T-cell (primary cell): Measurements from ENCODE around the gene CHD5. TPM values are rescaled to one million over a fixed set of nuclear protein-coding genes. Genes with fewer than 3 reads are reported as not detected.

Source experiments
- ATAC-seq, 4 experiments: fragments of 200-7000 bp in 3 of 4; fragments of 150-1000 bp in 1 of 4; cut with Tn5 transposase; replicated peaks in 1 of 4; 1 replicate in 3 of 4; 2 replicates in 1 of 4; pipeline ENCODE4 v1.10.0; 2021; ENCODE audit warnings: moderate library complexity in 3 of 4, mild to moderate bottlenecking in 2 of 4, moderate number of reproducible peaks in 1 of 4
- CTCF ChIA-PET, 2 donors: fragments of 300-600 bp; sonication (Branson Sonifier 250); formaldehyde crosslinking; loops; one replicate each; lab custom pipeline; 2022; ENCODE audit warnings: antibody characterized with exemption in 2 of 2; lab: Charles Lee
- POLR2A ChIA-PET, 2 donors: fragments of 300-600 bp; sonication (Branson Sonifier 250); formaldehyde crosslinking; loops; one replicate each; lab custom pipeline; 2022; ENCODE audit warnings: antibody characterized with exemption in 2 of 2; lab: Charles Lee
- DNase-seq, 35 experiments: peaks; one replicate each; pipeline versions ENCODE4 v3.0.0 to v3.0.0-alpha.2; 2013 to 2023
- H3K27ac ChIP-seq: one replicate; pipeline ENCODE4 v1.5.1; 2013; ENCODE audit warnings: low read length
- H3K27me3 ChIP-seq, 2 experiments: replicated peaks in 1 of 2; 1 replicate in 1 of 2; 2 replicates in 1 of 2; pipeline versions ENCODE4 v1.6.1 to v1.7.0; 2013; ENCODE audit warnings: low read length in 1 of 2, mixed read lengths in 1 of 2; ENCODE audit not compliant: control insufficient read depth in 2 of 2, insufficient read depth in 2 of 2; ENCODE audit errors: extremely low read depth in 1 of 2
- H3K36me3 ChIP-seq, 2 donors: 1 replicate in 1 of 2; 2 replicates in 1 of 2; pipeline versions ENCODE4 v1.6.1 to v1.7.0; 2013; ENCODE audit warnings: low read length in 1 of 2; ENCODE audit not compliant: control insufficient read depth in 2 of 2, insufficient read depth in 1 of 2; ENCODE audit errors: extremely low read depth in 1 of 2
- H3K4me1 ChIP-seq, 2 experiments: 1 replicate in 1 of 2; 2 replicates in 1 of 2; pipeline versions ENCODE4 v1.6.1 to v1.7.0; 2013; ENCODE audit warnings: low read length in 2 of 2, mixed read lengths in 1 of 2; ENCODE audit not compliant: insufficient read depth in 2 of 2, control insufficient read depth in 1 of 2; ENCODE audit errors: extremely low read depth in 1 of 2
- H3K4me3 ChIP-seq, 2 donors: 1 replicate in 1 of 2; 2 replicates in 1 of 2; pipeline versions ENCODE4 v1.5.1 to v1.7.0; 2013; ENCODE audit warnings: mild to moderate bottlenecking in 2 of 2, low read length in 1 of 2, moderate library complexity in 1 of 2; ENCODE audit not compliant: control insufficient read depth in 1 of 2; ENCODE audit errors: extremely low read depth in 1 of 2
- H3K9me3 ChIP-seq: 2 replicates; pipeline ENCODE4 v1.7.0; 2013
- H3K27ac Mint-ChIP-seq, 2 donors: one replicate each; pipeline ENCODE4 v1.8.0; 2020 to 2021; ENCODE audit warnings: mild to moderate bottlenecking in 2 of 2, mixed read lengths in 2 of 2
- H3K27me3 Mint-ChIP-seq, 2 donors: one replicate each; pipeline ENCODE4 v1.8.0; 2021 to 2022; ENCODE audit warnings: mixed read lengths in 2 of 2
- H3K36me3 Mint-ChIP-seq: one replicate; pipeline ENCODE4 v1.8.0; 2021; ENCODE audit warnings: mixed read lengths
- H3K4me1 Mint-ChIP-seq, 3 donors: one replicate each; pipeline ENCODE4 v1.8.0; 2020 to 2022; ENCODE audit warnings: mixed read lengths in 3 of 3, mild to moderate bottlenecking in 1 of 3
- H3K4me3 Mint-ChIP-seq, 3 donors: one replicate each; pipeline ENCODE4 v1.8.0; 2020 to 2022; ENCODE audit warnings: mild to moderate bottlenecking in 3 of 3, mixed read lengths in 3 of 3, moderate library complexity in 3 of 3
- H3K9me3 Mint-ChIP-seq, 3 donors: one replicate each; pipeline ENCODE4 v1.8.0; 2020 to 2022; ENCODE audit warnings: mixed read lengths in 3 of 3
- WGBS: methylation state at CpG from one replicate; pipeline ENCODE4 v1.1.5; 2013; ENCODE audit warnings: missing lambda C conversion rate; ENCODE audit not compliant: insufficient coverage; 5-methylcytosine and 5-hydroxymethylcytosine counted together
- total RNA-seq, 35 experiments: library from RNA in 6 of 35; stranded (reverse) in 6 of 35; fragments of 120-200 nt in 1 of 35; gene quantifications; one replicate each; pipeline versions ENCODE4 v1.2.1 to v1.2.4 and lab custom pipeline; 2013 to 2026

CHD5 gene
- total RNA-seq, 5 donors from 2014 or later (not counting 1 experiment from before 2014, with no cell fraction given) = 0.05 to 0.23 (median 0.16) TPM

DNA sequence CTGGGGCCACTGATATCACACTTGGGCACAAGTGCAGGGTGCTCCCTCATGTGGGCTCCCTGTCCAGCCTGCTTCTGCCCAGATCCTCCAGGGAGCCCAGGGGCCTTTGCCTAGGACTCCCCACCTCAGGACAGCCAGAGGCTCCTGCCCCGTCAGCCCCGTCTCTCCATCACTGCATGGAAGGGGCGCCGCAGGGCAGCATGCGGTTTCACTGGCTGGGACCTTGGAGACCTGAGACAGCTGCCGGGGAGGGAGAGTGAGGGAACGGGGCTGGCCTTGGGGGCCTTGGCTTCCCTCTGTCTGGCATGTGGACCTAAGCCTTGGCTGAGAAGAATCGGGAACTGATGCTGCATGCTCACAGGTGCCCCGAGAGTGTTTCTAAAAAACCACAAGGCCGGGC lies 87.9 kb downstream of the CHD5 start:
- H3K9me3 Mint-ChIP-seq = no peaks in the 10 kb centered on the region
- CTCF ChIA-PET = no interaction called here
- no peak overlapping the region for H3K27ac ChIP-seq
- no peak for DNase-seq
- no peak overlapping the region for H3K27ac Mint-ChIP-seq
- WGBS = 96% methylated on average over 10 of the region's 10 CpGs
- peaks cover 12 to 77% of the 10 kb centered on the region in 2 donors for H3K36me3 ChIP-seq
- no peak overlapping the region for H3K4me3 Mint-ChIP-seq
- H3K4me3 ChIP-seq = no peak overlapping the region
- no peaks in the 10 kb centered on the region for H3K27me3 ChIP-seq
- ATAC-seq = no peak
- H3K9me3 ChIP-seq = no peaks in the 10 kb centered on the region
- H3K4me1 Mint-ChIP-seq = no peaks in the 10 kb centered on the region
- no peaks in the 10 kb centered on the region for H3K4me1 ChIP-seq
- no peaks in the 10 kb centered on the region for H3K27me3 Mint-ChIP-seq
- H3K36me3 Mint-ChIP-seq = peaks cover 16% of the 10 kb centered on the region
- POLR2A ChIA-PET = no interaction called here

- no peak overlapping the region for H3K4me3 ChIP-seq
- Mint-ChIP-seq H3K4me1 (no peaks in the 10 kb centered on the region), H3K9me3 (no peaks in the 10 kb centered on the region), H3K27me3 (no peaks in the 10 kb centered on the region), H3K4me3 (no peak overlapping the region), H3K36me3 (peaks cover 20% of the 10 kb centered on the region), H3K27ac (no peak overlapping the region)
- H3K27ac ChIP-seq = no peak overlapping the region
- H3K36me3 ChIP-seq = peaks cover 15 to 73% of the 10 kb centered on the region in 2 donors
- POLR2A ChIA-PET = no interaction called here
- CTCF ChIA-PET = no interaction called here
- 97% methylated on average over 7 of the region's 10 CpGs for WGBS
- no peaks in the 10 kb centered on the region for H3K4me1 ChIP-seq
- DNase-seq = no peak
- no peaks in the 10 kb centered on the region for H3K9me3 ChIP-seq
- no peaks in the 10 kb centered on the region for H3K27me3 ChIP-seq
- ATAC-seq = no peak
These were observed 88.4 kb downstream of the CHD5 start for GRCh38 chr1:6091823-6092109.

DNA sequence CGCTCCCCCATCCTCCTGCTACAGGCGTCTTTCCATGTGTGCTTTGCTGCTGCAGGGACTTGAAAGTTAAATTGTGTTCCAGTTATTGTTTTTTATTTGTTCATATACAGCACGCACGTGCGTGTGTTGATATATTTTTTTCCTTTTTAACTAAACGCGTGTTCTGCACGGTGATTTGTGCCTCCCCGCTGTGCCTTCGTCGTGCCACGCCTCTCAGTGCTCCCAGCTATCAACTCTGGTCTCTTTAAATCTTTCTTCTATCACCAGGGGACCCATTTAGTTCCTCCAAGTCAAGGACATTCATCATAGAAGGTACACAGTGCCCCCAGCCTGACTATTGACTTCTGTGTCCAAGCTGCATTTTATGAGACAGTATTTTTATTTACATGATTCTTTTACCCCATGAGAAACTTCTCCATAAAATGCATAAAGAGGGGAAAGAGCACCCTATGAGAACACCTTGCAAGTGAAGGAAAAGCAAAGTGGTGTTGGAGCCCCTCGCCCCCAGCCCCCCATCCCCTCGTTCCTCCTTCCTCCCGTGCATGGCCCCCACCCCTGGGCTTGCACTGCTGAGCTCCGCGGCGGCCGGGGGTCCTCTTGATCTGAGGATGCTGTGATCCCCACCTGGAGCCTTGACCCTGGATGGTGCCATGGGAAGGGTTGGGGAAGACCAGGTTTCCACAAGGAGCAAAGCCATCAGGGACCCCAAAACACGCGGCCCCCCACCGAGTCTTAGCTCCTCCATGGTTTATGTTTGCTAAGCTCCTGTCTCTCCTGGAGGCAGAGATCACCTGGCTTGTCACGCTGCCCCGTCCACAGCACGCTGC lies 88.9 kb downstream of the CHD5 start:
- H3K36me3 ChIP-seq = peaks cover 17 to 71% of the 10 kb centered on the region in 2 donors
- Mint-ChIP-seq H3K27me3 (no peaks in the 10 kb centered on the region), H3K36me3 (peaks cover 21% of the 10 kb centered on the region), H3K27ac (no peak overlapping the region), H3K4me3 (no peak overlapping the region), H3K4me1 (no peaks in the 10 kb centered on the region), H3K9me3 (no peaks in the 10 kb centered on the region)
- WGBS = 97% methylated on average over 16 of the region's 25 CpGs
- H3K4me3 ChIP-seq = no peak overlapping the region
- H3K4me1 ChIP-seq = no peaks in the 10 kb centered on the region
- POLR2A ChIA-PET = no interaction called here
- H3K27me3 ChIP-seq = no peaks in the 10 kb centered on the region
- no peak for ATAC-seq
- no peak for DNase-seq
- no peaks in the 10 kb centered on the region for H3K9me3 ChIP-seq
- no peak overlapping the region for H3K27ac ChIP-seq
- CTCF ChIA-PET = interaction anchor here in 1 of 2 donors (0.6 kb wide), 1 partner anchor 43 kb away, joined by 5 read pairs; no protein-coding TSS in a partner anchor

- H3K4me3 Mint-ChIP-seq = no peak overlapping the region
- peaks cover 22% of the 10 kb centered on the region for H3K36me3 Mint-ChIP-seq
- H3K27me3 ChIP-seq = no peaks in the 10 kb centered on the region
- H3K27ac Mint-ChIP-seq = no peak overlapping the region
- ChIA-PET POLR2A (no interaction called here), CTCF (no interaction called here)
- H3K36me3 ChIP-seq = peaks cover 15 to 69% of the 10 kb centered on the region in 2 donors
- no peak overlapping the region for H3K4me3 ChIP-seq
- no peak for ATAC-seq
- no peaks in the 10 kb centered on the region for H3K4me1 ChIP-seq
- WGBS = 95% methylated on average over 17 of the region's 18 CpGs
- no peaks in the 10 kb centered on the region for H3K27me3 Mint-ChIP-seq
- no peaks in the 10 kb centered on the region for H3K9me3 Mint-ChIP-seq
- no peaks in the 10 kb centered on the region for H3K4me1 Mint-ChIP-seq
- DNase-seq = no peak
- no peaks in the 10 kb centered on the region for H3K9me3 ChIP-seq
- no peak overlapping the region for H3K27ac ChIP-seq
These were observed 89.8 kb downstream of the CHD5 start for GRCh38 chr1:6090288-6090687.

DNA sequence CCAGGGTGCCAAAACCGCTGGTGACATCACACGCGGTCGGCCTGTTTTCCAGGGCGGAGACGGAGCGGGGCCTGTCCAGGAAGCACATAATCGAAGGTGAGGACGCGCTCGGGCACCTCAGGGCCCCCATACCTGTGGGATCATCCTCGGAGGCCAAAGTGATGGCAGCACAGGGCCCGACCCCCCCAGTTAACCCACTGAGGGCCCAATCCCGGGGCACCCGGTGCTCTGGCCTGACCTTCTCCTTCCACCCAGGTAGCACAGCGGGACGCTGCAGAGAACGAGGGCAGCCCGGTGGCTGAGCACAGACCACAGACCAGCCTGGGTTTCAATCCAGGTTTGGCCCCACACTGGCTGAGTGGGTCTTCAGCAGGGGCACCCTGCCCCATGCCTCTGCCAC lies 91.2 kb downstream of the CHD5 start:
- ChIA-PET CTCF (no interaction called here), POLR2A (no interaction called here)
- no peak overlapping the region for H3K4me3 Mint-ChIP-seq
- DNase-seq (no peak), ATAC-seq (no peak)
- no peaks in the 10 kb centered on the region for H3K4me1 Mint-ChIP-seq
- WGBS = 94% methylated on average over 18 of the region's 19 CpGs
- no peak overlapping the region for H3K27ac Mint-ChIP-seq
- peaks cover 24% of the 10 kb centered on the region for H3K36me3 Mint-ChIP-seq
- no peaks in the 10 kb centered on the region for H3K27me3 ChIP-seq
- H3K27me3 Mint-ChIP-seq = no peaks in the 10 kb centered on the region
- H3K36me3 ChIP-seq = peaks cover 9 to 66% of the 10 kb centered on the region in 2 donors
- H3K4me1 ChIP-seq = no peaks in the 10 kb centered on the region
- H3K9me3 ChIP-seq = no peaks in the 10 kb centered on the region
- no peak overlapping the region for H3K4me3 ChIP-seq
- no peak overlapping the region for H3K27ac ChIP-seq
- no peaks in the 10 kb centered on the region for H3K9me3 Mint-ChIP-seq

DNA sequence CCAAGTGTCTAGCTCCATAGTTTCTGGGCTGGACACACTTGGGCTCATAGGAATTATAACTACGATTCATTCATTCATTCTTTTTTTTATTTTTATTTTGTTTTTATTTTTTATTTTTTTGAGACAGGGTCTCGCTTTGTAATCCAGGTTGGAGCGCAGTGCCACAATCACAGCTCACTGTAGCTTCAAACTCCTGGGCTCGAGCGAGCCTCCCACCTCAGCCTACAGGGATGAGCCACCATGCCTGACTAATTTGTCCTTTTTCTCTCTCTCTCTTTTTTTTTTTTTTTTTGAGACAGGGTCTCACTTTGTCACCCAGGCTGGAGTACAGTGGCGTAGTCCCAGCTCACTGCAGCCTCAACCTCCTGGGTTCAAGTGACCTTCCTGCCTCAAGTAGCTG lies 92.2 kb downstream of the CHD5 start:
- 100% methylated on average over 3 of the region's 6 CpGs for WGBS
- ChIA-PET CTCF (no interaction called here), POLR2A (no interaction called here)
- no peak overlapping the region for H3K4me3 ChIP-seq
- ATAC-seq (no peak), DNase-seq (no peak)
- Mint-ChIP-seq H3K4me1 (no peaks in the 10 kb centered on the region), H3K4me3 (no peak overlapping the region), H3K9me3 (no peaks in the 10 kb centered on the region), H3K27ac (no peak overlapping the region), H3K27me3 (no peaks in the 10 kb centered on the region), H3K36me3 (peaks cover 23% of the 10 kb centered on the region)
- no peaks in the 10 kb centered on the region for H3K4me1 ChIP-seq
- no peaks in the 10 kb centered on the region for H3K9me3 ChIP-seq
- H3K27me3 ChIP-seq = no peaks in the 10 kb centered on the region
- peaks cover 9 to 66% of the 10 kb centered on the region in 2 donors for H3K36me3 ChIP-seq
- no peak overlapping the region for H3K27ac ChIP-seq
